ENCODE data around the gene SECTM1.
A peak's percentile ranks its signal among the peaks of the same experiment; 100 is the strongest.

SECTM1 gene

DNA sequence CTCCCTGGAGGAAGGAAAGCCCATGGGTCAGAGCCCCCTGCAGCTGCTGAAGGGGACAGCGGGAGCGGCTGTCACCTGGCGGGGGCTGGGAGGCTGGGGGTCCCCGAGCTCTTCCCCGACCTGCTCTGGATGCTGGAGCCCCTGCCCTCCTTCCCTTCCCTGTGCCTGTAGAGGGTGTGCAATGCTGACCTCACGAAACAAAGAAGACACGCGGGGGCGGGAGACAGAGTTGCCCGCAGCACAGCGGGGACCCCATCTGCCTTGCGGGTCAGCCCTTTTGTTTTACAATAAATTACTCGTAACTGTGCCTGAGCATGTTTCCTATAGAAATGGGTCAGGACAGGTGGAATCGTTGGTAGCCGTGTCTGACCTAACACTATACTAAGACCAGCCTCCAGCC is 6.3 kb downstream of the SECTM1 start:
- no peak for DNase-seq

- DNase-seq = no peak
Measured at GRCh38 chr17:82325286-82326180, 8.0 kb downstream of the SECTM1 start.

GRCh38 chr17:82324566-82325285 is 8.8 kb downstream of the SECTM1 start:
- DNase-seq = no peak

DNA sequence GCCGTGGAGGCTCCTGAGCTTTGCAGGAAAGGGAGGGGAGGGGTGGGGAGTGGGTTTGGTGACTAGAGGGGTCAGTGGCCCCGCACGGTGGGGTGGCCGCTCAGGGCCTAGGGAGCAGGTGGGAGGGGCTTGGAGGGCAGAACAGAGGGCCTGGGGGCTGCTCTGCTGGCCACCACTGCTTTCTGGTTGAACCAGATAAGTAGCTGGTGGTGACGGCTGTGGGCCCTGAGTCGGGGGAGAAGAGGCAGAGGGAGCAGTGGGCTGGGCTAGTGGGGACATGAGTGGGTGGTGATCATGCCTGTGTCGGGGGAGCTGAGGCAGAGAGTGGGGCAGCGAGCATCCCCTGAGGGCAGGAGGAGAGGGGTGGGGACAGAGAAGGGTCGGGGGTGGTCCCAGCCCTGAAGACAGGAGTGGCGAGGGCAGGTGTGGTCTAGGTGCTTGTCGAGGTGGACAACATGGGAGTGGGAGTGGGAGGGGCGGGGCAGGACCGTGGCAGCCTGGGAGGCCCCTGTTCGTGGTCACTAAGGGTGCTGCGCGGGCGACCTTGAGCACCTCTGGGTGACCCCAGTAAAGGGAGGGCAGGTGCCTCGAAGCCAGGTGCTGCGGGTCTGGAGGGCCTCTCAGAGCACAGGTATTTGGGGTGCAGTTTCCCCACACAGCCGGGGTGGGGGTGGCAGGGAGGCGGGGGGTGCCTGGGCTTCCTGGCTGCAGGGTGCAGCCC is 9.9 kb downstream of the SECTM1 start:
- DNase-seq = no peak

GRCh38 chr17:82322526-82323453 is 10.8 kb downstream of the SECTM1 start:
- DNase-seq = no peak

DNA sequence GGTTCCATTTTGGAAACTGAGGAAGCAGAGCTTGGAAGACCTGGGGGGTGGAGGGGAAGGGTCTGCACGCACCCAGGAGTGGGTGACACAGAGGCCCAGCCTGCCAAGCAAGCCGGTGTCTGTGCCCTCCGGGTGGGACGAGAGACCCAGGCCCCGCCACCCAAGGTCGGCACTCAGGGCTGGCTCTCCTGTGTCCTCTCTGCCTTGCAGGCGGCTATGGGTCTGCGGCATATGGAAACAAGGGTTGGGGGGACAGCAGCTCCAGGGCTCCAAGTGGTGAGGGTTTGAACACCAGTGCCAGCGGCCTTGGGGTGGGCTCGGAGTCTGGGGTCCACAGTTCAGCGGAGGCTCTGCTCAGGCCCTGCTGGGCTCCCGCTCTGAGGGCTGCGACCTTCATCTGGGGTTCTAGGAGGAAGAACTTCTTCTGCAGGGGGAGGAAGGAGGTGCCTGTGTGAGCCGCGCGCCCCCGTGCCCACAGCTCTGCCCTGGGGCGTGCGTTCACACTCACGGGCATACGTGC is 11.6 kb downstream of the SECTM1 start:
- DNase-seq = no peak

DNA sequence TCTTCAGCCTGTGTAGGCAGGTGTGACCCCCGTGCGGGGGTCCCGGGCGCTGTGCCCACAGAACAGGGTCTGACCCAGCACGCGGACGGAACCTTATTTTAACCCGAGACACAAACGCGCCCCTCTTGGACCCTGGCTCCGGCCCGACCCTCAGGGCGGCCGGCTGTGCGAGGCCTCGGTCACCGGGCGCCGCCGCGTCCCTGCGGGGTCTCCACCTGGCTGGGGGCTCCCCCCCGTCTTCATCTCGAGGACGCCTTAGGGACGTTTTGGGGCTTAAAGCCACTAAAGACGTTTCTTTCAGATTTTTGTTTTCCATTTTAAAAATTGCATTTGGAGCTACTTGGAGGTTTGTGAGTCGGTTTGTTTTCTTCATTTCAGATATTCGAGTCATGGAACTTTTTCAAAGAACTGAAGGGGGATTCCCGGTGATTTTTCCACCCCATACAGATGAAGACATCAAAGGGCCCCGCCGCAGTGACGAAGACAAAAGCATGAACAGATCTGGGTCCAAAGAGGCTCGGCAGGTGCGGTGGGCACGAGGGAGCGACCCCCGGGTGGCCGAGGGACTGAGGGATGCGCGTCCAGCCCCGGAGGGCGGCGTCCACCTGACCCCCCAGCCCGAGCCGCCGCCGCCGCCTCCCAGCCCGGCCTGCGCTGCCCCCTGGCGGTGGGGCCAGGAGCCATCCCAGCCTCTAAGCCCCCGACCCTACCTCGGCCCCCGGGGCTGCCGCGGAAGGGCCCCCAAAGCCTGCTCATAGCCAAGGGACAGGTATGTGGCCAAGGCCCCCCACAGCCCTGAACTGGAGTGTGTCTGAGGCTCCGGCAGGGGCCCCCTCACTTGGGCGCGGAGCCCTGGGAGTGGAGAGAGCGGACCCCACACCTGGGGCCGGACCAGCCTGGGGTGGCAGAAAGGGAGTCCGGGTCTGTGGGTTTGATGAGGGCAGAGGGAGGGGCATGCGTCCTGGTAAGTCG is 12.3 kb downstream of the SECTM1 start:
- peak in 3 of 14 donors; percentile 6 to 36 (median 17) for DNase-seq

DNA sequence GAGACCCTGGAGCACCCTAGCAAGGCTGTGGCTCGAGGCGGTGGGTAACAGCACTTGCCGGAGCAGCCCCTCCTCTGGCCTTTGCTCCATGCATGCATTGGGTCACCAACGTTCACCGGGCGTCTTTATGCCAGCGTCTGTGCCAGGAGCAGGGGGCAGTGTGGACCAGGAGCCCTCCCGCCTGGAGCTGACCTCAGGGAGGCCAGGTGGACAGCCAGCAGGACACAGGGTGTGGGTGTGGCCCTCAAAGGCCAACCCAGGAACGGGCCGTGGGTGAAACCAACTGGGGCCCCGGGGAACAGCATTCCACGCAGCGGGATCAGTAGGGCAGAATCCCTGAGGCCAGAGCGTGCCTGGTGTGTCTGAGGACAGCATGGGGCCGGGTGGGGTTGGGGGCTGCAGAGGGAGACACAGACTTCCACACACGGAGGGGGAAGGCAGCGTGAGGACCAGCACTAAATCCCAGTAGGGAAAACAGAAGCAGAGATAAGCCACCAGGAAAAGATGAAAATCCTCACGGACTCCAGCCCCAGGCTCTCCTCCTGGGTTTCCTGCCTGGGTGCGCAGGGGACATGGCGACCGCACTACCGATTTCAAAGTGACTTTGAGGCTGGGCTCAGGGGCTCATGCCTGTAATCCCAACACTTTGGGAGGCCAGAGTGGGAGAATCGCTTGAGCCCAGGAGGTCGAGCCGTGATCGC is 13.3 kb downstream of the SECTM1 start:
- DNase-seq = no peak

GRCh38 chr17:82319619-82320062 is 13.9 kb downstream of the SECTM1 start:
- no peak for DNase-seq

DNA sequence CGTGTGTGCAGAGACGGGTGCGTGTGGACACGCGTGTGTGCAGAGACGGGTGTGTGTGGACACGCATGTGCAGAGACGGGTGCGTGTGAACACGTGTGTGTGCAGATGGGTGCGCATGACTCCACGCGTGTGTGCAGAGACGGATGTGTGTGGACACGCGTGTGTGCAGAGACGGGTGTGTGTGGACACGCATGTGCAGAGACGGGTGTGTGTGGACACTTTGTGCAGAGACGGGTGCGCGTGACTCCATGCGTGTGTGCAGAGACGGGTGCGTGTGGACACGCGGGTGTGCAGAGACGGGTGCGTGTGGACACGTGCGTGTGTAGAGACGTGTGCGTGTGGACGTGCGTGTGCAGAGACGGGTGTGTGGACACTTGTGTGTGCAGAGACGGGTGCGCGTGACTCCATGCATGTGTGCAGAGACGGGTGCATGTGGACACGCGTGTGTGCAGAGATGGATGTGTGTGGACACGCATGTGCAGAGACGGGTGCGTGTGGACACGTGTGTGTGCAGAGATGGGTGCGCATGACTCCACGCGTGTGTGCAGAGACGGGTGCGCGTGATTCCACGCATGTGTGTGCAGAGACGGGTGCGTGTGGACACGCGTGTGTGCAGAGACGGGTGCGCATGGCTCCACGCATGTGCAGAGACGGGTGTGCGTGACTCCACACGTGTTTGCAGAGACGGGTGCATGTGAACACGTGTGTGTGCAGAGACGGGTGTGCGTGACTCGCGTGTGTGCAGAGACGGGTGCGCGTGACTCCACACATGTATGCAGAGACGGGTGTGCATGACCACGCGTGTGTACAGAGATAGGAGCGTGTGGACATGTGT is 14.6 kb downstream of the SECTM1 start:
- DNase-seq = no peak

DNA sequence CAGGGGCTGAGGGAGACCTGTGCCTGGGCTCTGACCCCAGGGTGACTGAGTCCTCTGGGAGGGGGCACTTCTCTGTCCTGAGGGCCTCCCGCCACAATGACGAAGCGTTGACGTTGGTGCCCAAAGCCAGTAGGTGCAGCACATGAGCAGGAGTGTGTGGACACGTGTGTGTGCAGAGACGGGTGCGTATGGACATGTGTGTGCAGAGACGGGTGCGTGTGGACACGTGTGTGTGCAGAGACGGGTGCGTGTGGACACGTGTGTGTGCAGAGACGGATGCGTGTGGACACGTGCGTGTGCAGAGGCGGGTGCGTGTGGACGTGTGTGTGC is 15.4 kb downstream of the SECTM1 start:
- no peak for DNase-seq

GRCh38 chr17:82317394-82318168 is 16.0 kb downstream of the SECTM1 start, which contains the start of gene CD7:
CD7 (minus strand) TSS chr17:82317608; CDS start chr17:82317495, 113 bp downstream.
- DNase-seq = no peak

- DNase-seq = no peak
Measured at GRCh38 chr17:82316651-82317393, 16.7 kb downstream of the SECTM1 start.

DNA sequence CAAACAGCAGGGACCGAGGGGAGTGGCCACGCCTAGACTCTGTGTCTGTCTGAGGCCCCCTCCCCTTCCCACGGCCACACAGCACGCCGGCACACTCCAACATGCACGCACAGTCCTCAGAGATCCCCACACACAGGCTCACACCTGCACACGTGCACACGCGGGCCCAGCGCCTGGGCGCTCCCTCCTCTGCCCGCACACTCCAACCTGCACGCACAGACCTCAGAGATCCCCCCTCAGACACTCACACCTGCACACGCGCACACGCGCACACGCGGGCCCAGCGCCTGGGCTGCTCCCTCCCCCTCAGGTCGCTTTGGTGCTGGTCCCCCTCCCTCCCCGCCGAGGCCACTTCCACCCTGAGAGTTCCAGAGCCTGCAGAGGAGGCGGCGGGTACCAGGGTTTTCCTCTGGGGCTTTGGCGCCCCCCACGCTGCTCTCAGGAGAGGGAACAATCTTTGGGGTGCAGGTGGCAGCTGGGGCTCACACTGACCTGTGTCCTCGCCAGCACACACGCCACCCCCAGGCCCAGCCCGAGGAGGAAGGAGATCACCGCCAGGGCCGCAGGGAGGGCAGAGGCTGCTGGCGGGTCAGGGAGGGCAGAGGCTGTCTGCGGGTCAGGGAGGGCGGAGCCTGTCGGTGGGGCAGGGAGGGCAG is 17.7 kb downstream of the SECTM1 start:
- DNase-seq = no peak

DNA sequence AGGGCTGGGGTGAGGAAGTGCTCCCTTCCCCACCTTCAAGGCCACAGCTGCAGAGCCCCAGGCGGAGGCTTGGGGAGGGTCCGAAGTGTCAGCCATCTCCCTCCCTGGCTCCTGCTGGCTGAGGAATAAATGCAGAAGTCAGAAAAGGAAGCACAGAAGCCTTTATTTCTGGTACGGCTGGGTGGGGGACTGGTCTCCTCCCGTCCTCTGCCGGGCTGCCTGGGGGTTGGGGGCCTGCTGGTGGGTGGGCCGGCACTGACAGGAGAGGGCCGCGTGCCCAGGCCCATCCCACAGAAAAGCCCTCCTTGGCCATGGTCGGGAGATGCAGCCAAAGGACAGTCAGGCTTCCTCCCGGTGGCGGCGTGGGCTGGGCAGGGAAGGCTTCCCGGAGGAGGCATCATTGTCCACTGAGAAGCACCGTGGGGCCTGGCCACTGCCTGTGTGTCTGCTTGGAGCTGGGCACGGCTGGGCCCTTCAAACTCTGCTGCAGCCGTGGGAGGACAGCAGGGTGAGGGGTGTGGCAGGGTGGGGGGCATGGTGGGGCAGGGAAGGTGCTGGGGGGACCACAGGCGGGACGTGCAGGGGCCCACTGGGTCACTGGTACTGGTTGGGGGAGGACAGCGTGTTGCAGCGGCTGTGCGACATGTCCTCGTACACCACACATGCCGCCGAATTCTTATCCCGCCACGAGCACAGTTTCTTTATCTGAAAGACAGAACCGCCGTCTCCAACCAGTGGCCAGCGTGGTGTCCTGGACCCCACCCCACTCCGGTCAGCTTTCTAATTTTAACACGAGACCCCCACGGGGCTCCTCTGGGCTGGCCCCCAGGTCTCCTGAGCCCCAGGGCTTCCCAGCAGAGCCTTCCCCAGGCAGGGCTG is 18.6 kb downstream of the SECTM1 start:
- no peak for DNase-seq
